Endodermal cell (in vitro differentiated cells): ENCODE results near the gene AFAP1L2. TPM values are rescaled to one million over a fixed set of nuclear protein-coding genes. Genes with fewer than 3 reads are reported as not detected.

Experiments used
- DNase-seq: peaks from one replicate; pipeline ENCODE4 v3.0.0-alpha.2; 2017
- H3K27ac ChIP-seq: 2 replicates; pipeline ENCODE4 v1.5.1; 2013; ENCODE audit warnings: mild to moderate bottlenecking, low read depth, low read length, moderate library complexity
- H3K27me3 ChIP-seq: 2 replicates; pipeline ENCODE4 v1.6.1; 2013; ENCODE audit warnings: mild to moderate bottlenecking, low read length, moderate library complexity; ENCODE audit not compliant: insufficient read depth, control insufficient read depth, poor library complexity, severe bottlenecking
- H3K36me3 ChIP-seq: 2 replicates; pipeline ENCODE4 v1.7.0; 2013; ENCODE audit warnings: mild to moderate bottlenecking, low read length, moderate library complexity; ENCODE audit not compliant: control insufficient read depth, insufficient read depth
- H3K4me1 ChIP-seq: one replicate; pipeline ENCODE4 v1.7.0; 2013; ENCODE audit warnings: low read length; ENCODE audit not compliant: control insufficient read depth, insufficient read depth
- H3K4me3 ChIP-seq: 2 replicates; pipeline ENCODE4 v1.5.1; 2013; ENCODE audit warnings: mild to moderate bottlenecking, low read length, moderate library complexity
- H3K9ac ChIP-seq: 2 replicates; pipeline ENCODE4 v1.6.1; 2013; ENCODE audit warnings: mild to moderate bottlenecking, low read length, moderate library complexity; ENCODE audit not compliant: poor library complexity, severe bottlenecking; ENCODE audit errors: extremely low read depth
- H3K9me3 ChIP-seq: 2 replicates; pipeline ENCODE4 v1.6.1; 2013; ENCODE audit warnings: mild to moderate bottlenecking, low read length, moderate library complexity; ENCODE audit not compliant: control insufficient read depth
- H3K27ac Mint-ChIP-seq: 2 replicates; pipeline ENCODE4 v1.8.0; 2020; ENCODE audit warnings: mixed read lengths
- H3K27me3 Mint-ChIP-seq: 2 replicates; pipeline ENCODE4 v1.8.0; 2021; ENCODE audit warnings: mild to moderate bottlenecking, mixed read lengths; ENCODE audit not compliant: insufficient read depth
- H3K36me3 Mint-ChIP-seq: 2 replicates; pipeline ENCODE4 v1.8.0; 2020; ENCODE audit warnings: low read depth, mixed read lengths
- H3K4me1 Mint-ChIP-seq: 2 replicates; pipeline ENCODE4 v1.8.0; 2020; ENCODE audit warnings: mixed read lengths
- H3K4me3 Mint-ChIP-seq: 2 replicates; pipeline ENCODE4 v1.8.0; 2020; ENCODE audit warnings: mild to moderate bottlenecking, moderate library complexity, mixed read lengths
- H3K9me3 Mint-ChIP-seq: 2 replicates; pipeline ENCODE4 v1.8.0; 2020; ENCODE audit warnings: mild to moderate bottlenecking, mixed read lengths
- WGBS, 2 experiments: methylation state at CpG; one replicate each; pipeline versions ENCODE4 v1.1.5 to v1.1.7; 2013; ENCODE audit warnings: missing lambda C conversion rate in 2 of 2, mixed read lengths in 1 of 2; ENCODE audit not compliant: insufficient coverage in 1 of 2, insufficient read length in 1 of 2; 5-methylcytosine and 5-hydroxymethylcytosine counted together
- total RNA-seq, 2 donors: library from RNA; stranded (reverse); fragmentation: NEBNext Ultra II Directional in 1 of 2; extraction: Animal tissue kit (Norgen Biotek cat#: 25700) in 1 of 2; gene quantifications; 2 replicates in 1 of 2; 3 replicates in 1 of 2; pipeline ENCODE4 v1.2.1, GENCODE V29; 2021
- TF ChIP-seq, protein P1 (sequence below): fragments of 200-600 bp; sonication (generic); conservative IDR thresholded peaks from 2 replicates; pipeline ENCODE4 v1.5.0; 2021; ENCODE audit warnings: antibody characterized with exemption, mild to moderate bottlenecking

The AFAP1L2 gene
- total RNA-seq, 2 donors from 2014 or later = 1.5 to 2.2 TPM

DNA sequence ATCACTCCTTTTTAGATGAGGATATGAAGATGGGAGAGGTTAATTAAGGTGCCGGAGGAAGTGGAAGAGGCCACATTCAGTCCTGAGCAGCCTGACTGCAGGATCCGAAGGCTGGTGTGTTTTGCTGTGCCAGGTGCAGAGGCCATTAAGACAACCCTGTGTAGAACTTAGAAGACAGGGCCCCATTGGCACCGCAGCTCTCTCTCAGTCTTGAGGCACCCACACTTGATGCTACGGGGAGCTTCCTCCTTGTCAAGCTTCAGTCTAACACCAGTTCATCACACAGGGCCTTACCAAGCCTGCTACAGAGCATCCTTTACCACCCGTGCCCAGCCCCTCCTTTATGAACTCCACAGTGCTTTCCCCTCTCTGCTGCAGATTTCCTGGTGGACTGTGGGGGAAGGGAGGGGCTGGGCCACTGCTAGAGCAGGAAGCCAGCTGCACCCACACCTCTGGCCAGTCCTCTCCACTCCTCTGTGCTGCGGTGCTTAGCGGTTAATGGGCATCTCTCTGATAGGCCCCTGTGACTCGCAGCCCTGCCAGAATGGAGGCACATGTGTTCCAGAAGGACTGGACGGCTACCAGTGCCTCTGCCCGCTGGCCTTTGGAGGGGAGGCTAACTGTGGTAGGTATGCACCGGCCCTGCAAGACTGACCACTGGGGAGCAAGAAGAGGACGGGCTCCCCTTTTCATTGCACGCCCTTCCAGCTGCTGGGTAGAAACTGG, 119.8 kb downstream of the AFAP1L2 start:
- H3K4me1 ChIP-seq = no peaks in the 10 kb centered on the region
- H3K9me3 Mint-ChIP-seq = no peaks in the 10 kb centered on the region

DNA sequence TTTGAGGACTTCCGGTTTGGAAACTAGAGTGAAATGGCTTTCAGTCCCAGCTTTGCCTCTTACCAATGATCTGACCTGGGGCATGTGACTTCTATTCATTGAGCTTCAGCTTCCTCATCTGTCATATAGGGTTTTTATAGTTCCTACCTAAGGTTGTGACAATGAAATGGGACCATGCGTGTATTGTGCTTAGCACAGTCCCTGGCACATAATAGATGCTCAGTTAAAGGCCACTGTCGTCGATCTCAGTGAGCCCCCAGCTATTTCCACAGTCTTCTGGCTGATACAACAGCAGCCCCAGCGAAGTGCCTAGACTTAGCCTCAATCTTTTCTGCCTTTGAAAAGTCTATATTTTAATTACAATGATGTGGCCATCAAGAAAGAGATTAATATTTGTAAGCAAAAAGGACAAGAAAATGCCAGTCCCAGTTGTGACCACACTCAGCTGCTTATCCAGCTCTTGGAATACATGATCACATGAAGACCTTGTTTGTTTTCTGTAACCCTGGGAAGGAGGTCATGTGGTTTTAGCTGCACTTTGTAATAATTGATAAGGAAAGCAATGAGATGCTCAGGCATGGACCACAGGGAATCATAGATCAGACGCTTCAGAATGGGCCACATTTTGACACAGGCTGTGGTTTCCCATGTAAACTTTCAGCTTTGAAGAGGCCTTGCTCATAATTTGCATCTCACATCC, 120.6 kb downstream of the AFAP1L2 start:
- Histone ChIP-seq H3K9ac (no peak overlapping the region), H3K27ac (no peak overlapping the region), H3K9me3 (no peaks in the 10 kb centered on the region), H3K36me3 (no peaks in the 10 kb centered on the region), H3K4me3 (no peak overlapping the region), H3K4me1 (no peaks in the 10 kb centered on the region), H3K27me3 (no peaks in the 10 kb centered on the region)
- no peak overlapping the region for H3K27ac Mint-ChIP-seq
- 86 to 98% methylated on average over 5 to 6 of the region's 6 CpGs for WGBS, 2 experiments
- no peaks in the 10 kb centered on the region for H3K36me3 Mint-ChIP-seq
- H3K27me3 Mint-ChIP-seq = no peaks in the 10 kb centered on the region
- no peaks in the 10 kb centered on the region for H3K9me3 Mint-ChIP-seq
- H3K4me1 Mint-ChIP-seq = peaks cover 6% of the 10 kb centered on the region
- TF ChIP-seq, protein P1, sequence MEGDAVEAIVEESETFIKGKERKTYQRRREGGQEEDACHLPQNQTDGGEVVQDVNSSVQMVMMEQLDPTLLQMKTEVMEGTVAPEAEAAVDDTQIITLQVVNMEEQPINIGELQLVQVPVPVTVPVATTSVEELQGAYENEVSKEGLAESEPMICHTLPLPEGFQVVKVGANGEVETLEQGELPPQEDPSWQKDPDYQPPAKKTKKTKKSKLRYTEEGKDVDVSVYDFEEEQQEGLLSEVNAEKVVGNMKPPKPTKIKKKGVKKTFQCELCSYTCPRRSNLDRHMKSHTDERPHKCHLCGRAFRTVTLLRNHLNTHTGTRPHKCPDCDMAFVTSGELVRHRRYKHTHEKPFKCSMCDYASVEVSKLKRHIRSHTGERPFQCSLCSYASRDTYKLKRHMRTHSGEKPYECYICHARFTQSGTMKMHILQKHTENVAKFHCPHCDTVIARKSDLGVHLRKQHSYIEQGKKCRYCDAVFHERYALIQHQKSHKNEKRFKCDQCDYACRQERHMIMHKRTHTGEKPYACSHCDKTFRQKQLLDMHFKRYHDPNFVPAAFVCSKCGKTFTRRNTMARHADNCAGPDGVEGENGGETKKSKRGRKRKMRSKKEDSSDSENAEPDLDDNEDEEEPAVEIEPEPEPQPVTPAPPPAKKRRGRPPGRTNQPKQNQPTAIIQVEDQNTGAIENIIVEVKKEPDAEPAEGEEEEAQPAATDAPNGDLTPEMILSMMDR = no peak
- H3K4me3 Mint-ChIP-seq = no peak overlapping the region
- no peak for DNase-seq

More for the DNA sequence above, 119.8 kb downstream of the AFAP1L2 start:
- TF ChIP-seq, protein P1 = no peak
- no peaks in the 10 kb centered on the region for H3K9me3 ChIP-seq
- WGBS, 2 experiments = 89% methylated on average over 11 to 13 of the region's 13 CpGs
- H3K4me3 ChIP-seq = no peak overlapping the region
- no peak overlapping the region for H3K9ac ChIP-seq
- peaks cover 6% of the 10 kb centered on the region for H3K4me1 Mint-ChIP-seq
- no peaks in the 10 kb centered on the region for H3K36me3 ChIP-seq
- DNase-seq = no peak
- no peak overlapping the region for H3K27ac ChIP-seq
- no peaks in the 10 kb centered on the region for H3K36me3 Mint-ChIP-seq
- no peak overlapping the region for H3K4me3 Mint-ChIP-seq
- no peaks in the 10 kb centered on the region for H3K27me3 Mint-ChIP-seq
- H3K27me3 ChIP-seq = no peaks in the 10 kb centered on the region
- no peak overlapping the region for H3K27ac Mint-ChIP-seq

DNA sequence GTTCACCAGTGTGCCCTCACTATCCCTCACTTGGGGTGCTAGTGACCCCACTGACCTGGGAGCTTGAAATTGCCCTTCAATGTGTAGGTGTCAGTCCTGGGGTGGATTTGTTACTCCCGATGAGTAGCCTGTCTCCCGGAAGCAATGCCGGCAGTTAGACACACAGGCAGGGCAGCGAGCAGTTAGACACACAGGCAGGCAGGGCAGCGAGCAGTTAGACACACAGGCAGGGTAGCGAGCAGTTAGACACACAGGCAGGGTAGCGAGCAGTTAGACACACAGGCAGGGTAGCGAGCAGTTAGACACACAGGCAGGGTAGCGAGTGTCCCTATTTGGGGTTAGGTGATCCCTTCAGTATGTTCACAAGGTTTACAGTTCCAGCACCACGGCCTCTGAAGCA, 121.2 kb downstream of the AFAP1L2 start:
- Mint-ChIP-seq H3K27ac (no peak overlapping the region), H3K9me3 (no peaks in the 10 kb centered on the region), H3K36me3 (no peaks in the 10 kb centered on the region), H3K4me3 (no peak overlapping the region), H3K4me1 (peaks cover 6% of the 10 kb centered on the region), H3K27me3 (no peaks in the 10 kb centered on the region)
- Histone ChIP-seq H3K4me3 (no peak overlapping the region), H3K4me1 (no peaks in the 10 kb centered on the region), H3K27me3 (no peaks in the 10 kb centered on the region), H3K9ac (no peak overlapping the region), H3K9me3 (no peaks in the 10 kb centered on the region), H3K36me3 (no peaks in the 10 kb centered on the region), H3K27ac (no peak overlapping the region)
- TF ChIP-seq, protein P1 = no peak
- 94 to 96% methylated on average over 9 to 10 of the region's 10 CpGs for WGBS, 2 experiments
- no peak for DNase-seq
